ENCODE data around the gene HLA-DQB2.

Gene HLA-DQB2

GRCh38 chr6:32742374-32742773 is 21.0 kb downstream of the HLA-DQB2 start:
- FAIRE-seq, result no peak

- FAIRE-seq, result no peak
Measured at GRCh38 chr6:32741031-32741960, 22.0 kb downstream of the HLA-DQB2 start, which contains the start of gene HLA-DQA2. HLA-DQA2 (plus strand) TSS chr6:32741391; CDS start chr6:32741444, 53 bp downstream.

GRCh38 chr6:32738126-32738525 is 25.2 kb downstream of the HLA-DQB2 start:
- no peak for FAIRE-seq

GRCh38 chr6:32718879-32719278 is 44.5 kb downstream of the HLA-DQB2 start:
- FAIRE-seq, result no peak

GRCh38 chr6:32716396-32716795 is 46.9 kb downstream of the HLA-DQB2 start:
- FAIRE-seq, result no peak

- FAIRE-seq, result no peak
Measured at GRCh38 chr6:32713241-32713640, 50.1 kb downstream of the HLA-DQB2 start.

- FAIRE-seq, result no peak
Measured at GRCh38 chr6:32709625-32710024, 53.7 kb downstream of the HLA-DQB2 start.

Measured in A204.1 (cell line).